Bone marrow (tissue), 2 donors: ENCODE data around the gene NOTUM.
"Not testable (repeated sequence)": the region's sequence is repeated elsewhere in the genome, so short reads cannot be mapped to it uniquely, and the experiment has no call there.

ENCODE experiments used
- DNase-seq, 2 donors: peaks; one replicate each; lab custom pipeline; 2025; lab: John Stamatoyannopoulos, UW

Gene NOTUM

GRCh38 chr17:81957691-81958432, 3.1 kb downstream of the NOTUM start:
- no peak for DNase-seq

GRCh38 chr17:81956607-81957589, 4.1 kb downstream of the NOTUM start:
- no peak for DNase-seq

- DNase-seq: no peak
Observed at GRCh38 chr17:81955756-81956544, 5.0 kb downstream of the NOTUM start.

- no peak for DNase-seq
Observed at GRCh38 chr17:81955058-81955681, 5.8 kb downstream of the NOTUM start.

DNA sequence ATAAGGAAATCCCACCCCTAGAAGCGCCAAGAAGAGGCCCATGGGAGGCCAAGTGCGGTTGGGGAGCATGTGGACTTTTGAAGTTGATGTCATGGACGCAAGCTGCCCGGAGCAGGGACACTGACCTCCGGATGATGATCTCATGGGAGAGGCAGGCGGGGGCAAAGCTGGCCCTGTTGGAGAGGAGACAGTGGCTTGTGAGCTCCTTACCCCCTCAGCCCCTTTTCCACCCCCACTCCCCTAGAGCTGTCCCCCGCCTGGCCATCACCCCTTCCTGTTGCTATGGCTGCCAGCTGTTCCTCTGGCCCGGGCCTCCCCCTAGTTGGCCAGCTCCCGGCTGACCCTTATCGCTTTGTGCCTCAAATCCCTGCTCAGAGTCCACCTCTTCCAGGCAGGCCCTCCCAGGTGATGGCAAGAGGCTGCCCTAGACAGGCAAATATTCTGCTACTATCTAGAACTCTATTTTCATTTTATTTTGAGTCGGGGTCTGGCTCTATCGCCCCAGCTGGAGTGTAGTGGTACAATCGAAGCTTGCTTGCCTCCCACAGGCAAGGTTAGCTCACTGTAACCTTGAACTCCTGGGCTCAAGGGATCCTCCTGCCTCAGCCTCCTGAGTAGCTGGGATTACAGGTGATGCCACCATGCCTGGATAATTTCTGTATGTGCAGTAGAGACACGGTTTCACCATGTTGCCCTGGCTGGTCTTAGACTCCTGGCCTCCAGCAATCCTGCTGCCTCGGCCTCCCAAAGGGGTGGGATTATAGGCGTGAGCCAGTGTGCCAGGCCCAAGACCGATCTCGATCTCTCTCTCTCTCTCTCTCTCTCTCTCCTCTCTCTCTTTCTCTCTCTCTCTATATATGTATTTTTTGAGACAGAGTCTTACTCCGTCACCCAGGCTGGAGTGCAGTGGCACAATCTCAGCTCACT, 6.6 kb downstream of the NOTUM start:
- DNase-seq: no peak

DNA sequence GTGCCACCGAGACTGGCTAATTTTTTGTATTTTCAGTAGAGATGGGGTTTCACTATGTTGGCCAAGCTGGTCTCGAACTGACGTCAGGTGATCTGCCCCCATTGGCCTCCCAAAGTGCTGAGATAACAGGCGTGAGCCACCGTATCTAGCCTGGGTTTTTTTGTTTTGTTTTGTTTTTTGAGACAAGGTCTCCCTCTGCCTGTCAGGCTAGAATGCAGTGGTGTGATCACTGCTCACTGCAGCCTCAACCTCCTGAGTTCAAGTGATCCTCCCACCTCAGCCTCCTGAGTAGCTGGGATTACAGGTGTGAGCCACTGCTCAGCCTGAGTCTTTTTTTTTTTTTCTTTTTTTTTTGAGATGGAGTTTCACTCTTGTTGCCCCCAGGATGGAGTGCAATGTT, 7.5 kb downstream of the NOTUM start:
- DNase-seq: not testable (repeated sequence)

GRCh38 chr17:81952792-81953228, 8.2 kb downstream of the NOTUM start:
- no peak for DNase-seq

DNA sequence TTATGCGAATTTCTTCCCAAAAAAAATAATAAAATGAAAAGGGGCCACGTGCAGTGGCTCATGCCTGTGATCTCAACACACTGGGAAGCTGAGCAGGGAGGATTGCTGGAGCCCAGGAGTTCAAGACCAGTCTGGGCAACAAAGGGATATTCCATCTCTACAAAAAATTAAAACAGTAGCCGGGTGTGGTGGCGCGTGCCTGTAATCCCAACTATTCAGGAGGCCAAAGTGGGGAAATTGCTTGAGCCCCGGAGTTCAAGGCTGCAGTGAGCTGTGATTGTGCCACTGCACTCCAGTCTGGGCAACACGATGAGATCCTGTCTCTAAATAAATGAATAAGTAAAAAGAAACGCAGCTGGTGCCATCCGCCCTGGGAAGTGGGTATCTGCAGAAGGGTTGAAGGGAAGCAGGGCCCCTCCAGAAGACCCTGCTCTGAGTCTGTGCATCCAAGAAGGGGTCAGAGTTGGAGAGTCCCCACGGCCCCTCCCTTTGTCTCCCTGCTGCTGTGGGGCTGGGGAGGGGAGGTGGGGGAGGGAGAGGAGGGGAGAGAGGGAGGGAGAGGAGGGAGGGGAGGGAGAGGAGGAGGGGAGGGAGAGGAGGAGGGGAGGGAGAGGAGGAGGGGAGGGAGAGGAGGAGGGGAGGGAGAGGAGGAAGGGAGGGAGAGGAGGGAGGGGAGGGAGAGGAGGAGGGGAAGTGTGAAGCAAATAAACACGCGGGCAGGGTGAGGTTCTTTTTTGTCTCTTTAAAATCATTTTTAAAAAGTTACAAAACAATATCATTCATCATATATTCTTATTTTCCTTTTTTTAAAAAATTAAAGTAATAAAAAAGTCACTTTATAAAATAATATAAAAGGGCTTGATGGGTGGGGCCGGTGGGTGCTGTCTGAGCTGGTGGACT, 9.0 kb downstream of the NOTUM start:
- DNase-seq: no peak

- DNase-seq: no peak
Observed at GRCh38 chr17:81950501-81950900, 10.5 kb downstream of the NOTUM start.

- DNase-seq: no peak
Observed at GRCh38 chr17:81948635-81949378, 12.2 kb downstream of the NOTUM start.

- DNase-seq: no peak
Observed at GRCh38 chr17:81947189-81947588, 13.8 kb downstream of the NOTUM start, which contains the start of gene MYADML2. Gene MYADML2 (minus strand): TSS chr17:81947233. CDS start chr17:81941741, 5,492 bp downstream.

DNA sequence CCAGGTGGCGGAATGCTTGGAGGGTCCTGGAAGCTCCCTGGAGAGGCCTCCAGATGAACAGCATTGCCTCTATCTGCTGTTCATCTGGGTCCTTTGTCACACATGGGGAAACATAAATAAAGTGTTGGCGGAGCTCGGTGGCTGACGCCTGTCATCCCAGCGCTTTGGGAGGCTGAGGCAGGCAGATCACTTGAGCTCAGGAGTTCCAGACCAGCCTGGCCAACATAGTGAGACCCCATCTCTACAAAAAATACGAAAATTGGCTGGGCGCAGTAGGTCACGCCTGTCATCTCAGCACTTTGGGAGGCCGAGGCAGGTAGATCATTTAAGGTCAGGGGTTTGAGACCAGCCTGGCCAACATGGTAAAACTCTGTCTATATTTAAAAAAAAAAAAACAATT, 16.1 kb downstream of the NOTUM start:
- DNase-seq: no peak

- no peak for DNase-seq
Observed at GRCh38 chr17:81942167-81942553, 18.8 kb downstream of the NOTUM start.

DNA sequence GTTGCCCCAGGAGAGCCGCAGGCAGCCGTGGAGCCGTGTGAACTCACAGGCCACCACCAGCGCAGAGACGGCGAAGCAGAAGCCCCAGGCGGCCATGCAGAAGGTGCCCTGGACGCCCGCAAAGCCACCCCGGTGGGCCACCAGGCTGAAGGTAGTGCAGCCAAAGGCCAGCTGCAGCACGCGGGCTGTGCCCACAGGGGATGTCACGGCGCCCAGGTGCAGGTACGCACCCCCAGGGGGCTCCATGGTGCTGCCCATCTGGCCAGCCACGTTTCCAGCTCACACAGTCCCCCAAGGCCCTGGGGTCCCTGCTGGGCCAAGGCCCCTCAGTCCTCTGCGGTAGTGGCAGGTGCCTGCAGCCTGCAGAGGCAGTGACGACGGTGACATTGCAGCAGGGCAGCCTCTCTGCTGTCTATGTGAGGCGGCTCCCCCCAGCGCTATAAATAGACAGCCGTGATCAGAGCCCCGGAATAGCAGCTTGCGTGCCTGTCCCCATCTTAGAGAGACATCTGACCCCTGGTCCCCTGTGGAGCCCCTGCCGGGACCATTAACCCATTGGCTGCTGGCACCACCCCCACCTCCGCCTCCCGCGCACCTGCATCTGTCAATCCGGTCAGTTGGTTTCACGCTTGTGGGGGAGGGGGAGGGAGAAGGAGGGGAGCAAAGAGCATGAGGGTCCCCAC, 19.4 kb downstream of the NOTUM start:
- no peak for DNase-seq

DNA sequence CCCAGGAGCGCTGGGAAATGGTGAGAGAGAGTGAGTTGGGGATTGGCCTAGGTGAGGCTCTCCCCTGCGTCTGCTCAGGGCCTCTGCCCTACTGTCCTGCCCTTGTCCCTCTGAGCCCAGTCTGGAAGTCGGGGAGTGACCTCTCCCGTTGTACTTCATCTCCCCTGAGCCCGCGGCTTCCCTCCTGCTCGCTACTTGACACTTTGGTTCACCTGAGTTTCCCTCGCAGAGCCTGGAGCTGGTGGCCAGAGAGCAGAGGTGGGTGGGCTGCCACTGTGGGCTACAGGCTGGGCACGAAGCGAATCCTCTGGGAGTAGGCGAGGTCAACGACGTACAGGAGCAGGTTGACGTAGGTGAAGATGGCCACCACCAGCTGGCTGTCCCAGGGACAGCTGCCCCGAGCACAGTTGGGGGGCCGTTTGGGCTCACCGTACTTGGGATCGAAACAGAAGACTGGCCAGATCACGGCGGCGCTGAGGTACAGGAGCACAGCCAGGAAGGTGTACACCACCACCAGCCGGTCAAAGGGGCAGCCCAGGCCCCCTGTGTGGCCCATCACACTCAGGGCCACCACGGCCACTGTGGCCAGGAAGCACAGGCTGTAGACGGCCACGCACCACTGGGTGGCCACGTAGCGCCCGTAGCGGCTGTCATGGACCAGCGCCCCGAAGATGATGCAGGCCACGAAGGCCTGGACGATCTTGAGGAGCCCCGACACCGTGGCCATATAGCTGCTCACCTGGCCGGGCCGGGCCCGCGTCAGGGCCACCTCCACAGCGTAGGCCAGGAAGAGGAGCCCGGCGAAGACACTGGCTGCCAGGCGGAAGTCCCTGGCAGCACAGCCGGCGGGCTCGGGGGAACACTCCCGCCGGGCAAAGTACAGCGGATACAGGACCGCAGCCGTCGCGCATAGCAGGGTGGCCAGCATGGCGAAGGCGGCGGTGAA, 20.2 kb downstream of the NOTUM start:
- no peak for DNase-seq

DNA sequence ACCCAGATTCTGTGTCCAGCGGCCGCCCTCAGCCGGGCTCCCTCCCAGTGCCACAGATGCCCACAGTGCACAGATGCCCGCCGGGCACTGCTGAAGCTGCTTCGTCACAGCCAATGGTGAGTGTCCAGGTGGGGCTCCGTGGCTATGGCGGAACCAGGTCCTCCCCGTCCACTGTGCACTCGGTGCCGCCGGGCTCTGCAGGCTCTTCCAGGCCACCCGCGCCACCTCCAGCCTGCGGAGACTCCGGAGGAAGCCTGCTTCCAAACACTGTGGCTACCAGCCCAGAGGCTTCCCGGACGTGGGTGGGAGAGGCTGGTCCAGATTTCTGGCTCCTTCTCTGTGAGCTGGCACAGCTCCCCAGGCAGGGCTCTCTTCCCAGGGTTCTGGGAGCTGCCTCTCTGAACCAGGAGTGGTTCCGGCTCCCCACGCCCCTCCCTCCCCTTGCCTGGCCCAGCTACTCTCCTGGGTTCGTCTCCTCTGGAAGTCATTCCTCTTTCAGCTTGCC, 21.1 kb downstream of the NOTUM start:
- no peak for DNase-seq

DNA sequence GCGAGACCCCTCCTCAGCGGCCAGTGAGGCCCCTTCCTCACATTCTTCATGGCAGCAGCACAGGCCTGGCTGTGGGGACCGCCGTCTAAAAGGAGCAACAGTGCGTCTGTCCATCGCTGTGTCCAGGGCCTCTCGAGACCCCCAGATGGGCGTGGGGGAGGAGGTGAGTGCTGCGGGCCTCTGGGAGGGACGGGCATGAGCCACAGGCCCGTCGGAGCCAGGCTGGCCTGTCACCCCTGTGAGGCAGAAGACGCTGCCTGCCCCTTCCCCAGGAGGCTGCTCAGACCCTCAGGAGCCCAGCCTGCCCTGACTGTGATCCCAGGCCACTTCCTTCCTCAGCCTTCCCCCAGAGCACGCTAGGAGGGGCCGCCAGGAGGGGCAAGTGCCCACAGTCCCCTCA, 21.8 kb downstream of the NOTUM start:
- no peak for DNase-seq
